GM23338 (cell line): ENCODE measurements around the gene KCNJ6. TPM values are rescaled to one million over a fixed set of nuclear protein-coding genes. Genes with fewer than 3 reads are reported as not detected.

Experiments used
- ATAC-seq: fragments of 200-7000 bp; cut with Tn5 transposase; 3 replicates; pipeline ENCODE4 v1.9.1; 2020
- DNase-seq: peaks from one replicate; pipeline ENCODE4 v3.0.0-alpha.2; 2015; ENCODE audit warnings: low spot score
- H2AFZ ChIP-seq: fragments of 200-600 bp; sonication (generic); 2 replicates; pipeline ENCODE4 v1.8.0; 2016; ENCODE audit warnings: antibody characterized with exemption, mild to moderate bottlenecking, moderate library complexity
- H3F3A ChIP-seq: fragments of 200-600 bp; sonication (generic); replicated peaks from 2 replicates; pipeline ENCODE4 v1.8.0; 2017; ENCODE audit warnings: antibody characterized with exemption, mixed run types, low read depth
- H3K27ac ChIP-seq: fragments of 200-600 bp; sonication (generic); 2 replicates; pipeline ENCODE4 v1.6.1; 2016; ENCODE audit warnings: low read depth
- H3K27me3 ChIP-seq: fragments of 200-600 bp; sonication (generic); 2 replicates; pipeline ENCODE4 v1.8.0; 2016; ENCODE audit warnings: mild to moderate bottlenecking, mixed run types, moderate library complexity; ENCODE audit not compliant: insufficient read depth
- H3K36me3 ChIP-seq: fragments of 200-600 bp; sonication (generic); 2 replicates; pipeline ENCODE4 v1.8.0; 2016; ENCODE audit warnings: mild to moderate bottlenecking; ENCODE audit not compliant: insufficient read depth
- H3K4me1 ChIP-seq: fragments of 200-600 bp; sonication (generic); 2 replicates; pipeline ENCODE4 v1.8.0; 2016; ENCODE audit warnings: mild to moderate bottlenecking, moderate library complexity; ENCODE audit not compliant: insufficient read depth
- H3K4me2 ChIP-seq: fragments of 200-600 bp; sonication (generic); 2 replicates; pipeline ENCODE4 v1.7.1; 2017; ENCODE audit warnings: mixed run types
- H3K4me3 ChIP-seq: fragments of 200-600 bp; sonication (generic); 2 replicates; pipeline ENCODE4 v1.6.1; 2016; ENCODE audit warnings: mixed run types
- H3K79me2 ChIP-seq: fragments of 200-600 bp; sonication (generic); replicated peaks from 2 replicates; pipeline ENCODE4 v1.8.0; 2017; ENCODE audit warnings: mild to moderate bottlenecking; ENCODE audit not compliant: insufficient read depth
- H3K9me2 ChIP-seq: fragments of 200-600 bp; sonication (generic); 2 replicates; pipeline ENCODE4 v1.8.0; 2017; ENCODE audit not compliant: insufficient read depth
- H4K20me1 ChIP-seq: fragments of 200-600 bp; sonication (generic); replicated peaks from 2 replicates; pipeline ENCODE4 v1.8.0; 2017; ENCODE audit warnings: mild to moderate bottlenecking; ENCODE audit not compliant: insufficient read depth
- H3K27ac Mint-ChIP-seq: 2 replicates; pipeline ENCODE4 v1.8.0; 2020; ENCODE audit warnings: inconsistent platforms, mild to moderate bottlenecking, moderate library complexity, mixed read lengths
- H3K27me3 Mint-ChIP-seq: 3 replicates; pipeline ENCODE4 v1.8.0; 2022; ENCODE audit warnings: low read depth, mild to moderate bottlenecking, moderate library complexity, mixed read lengths, inconsistent platforms; ENCODE audit not compliant: insufficient read depth, poor library complexity
- H3K36me3 Mint-ChIP-seq: 3 replicates; pipeline ENCODE4 v1.8.0; 2021; ENCODE audit warnings: low read depth, mild to moderate bottlenecking, inconsistent platforms, moderate library complexity, mixed read lengths
- H3K4me1 Mint-ChIP-seq: 3 replicates; pipeline ENCODE4 v1.8.0; 2020; ENCODE audit warnings: mild to moderate bottlenecking, inconsistent platforms, mixed read lengths
- H3K4me3 Mint-ChIP-seq: 3 replicates; pipeline ENCODE4 v1.8.0; 2021; ENCODE audit warnings: moderate library complexity, mild to moderate bottlenecking, inconsistent platforms, mixed read lengths
- H3K9me3 Mint-ChIP-seq: 3 replicates; pipeline ENCODE4 v1.8.0; 2020; ENCODE audit warnings: moderate library complexity, mild to moderate bottlenecking, inconsistent platforms, mixed read lengths
- CREB1 ChIP-seq: fragments of 250-450 bp; sonication (Bioruptor Pico); IDR thresholded peaks from 2 replicates; pipeline ENCODE4 v1.5.0; 2020; ENCODE audit warnings: low read depth, mild to moderate bottlenecking, moderate library complexity
- EZH2 ChIP-seq: fragments of 200-600 bp; sonication (generic); IDR thresholded peaks from one replicate; pipeline ENCODE4 v1.8.0; 2017; ENCODE audit warnings: antibody characterized with exemption, mild to moderate bottlenecking, low read depth; ENCODE audit not compliant: unreplicated experiment
- EZH2phosphoT487 ChIP-seq: fragments of 200-600 bp; sonication (generic); IDR thresholded peaks from one replicate; pipeline ENCODE4 v1.8.1; 2018; ENCODE audit warnings: antibody characterized with exemption; ENCODE audit not compliant: unreplicated experiment
- JUNB ChIP-seq: IDR thresholded peaks from one replicate; pipeline ENCODE4 v1.6.1; 2016; ENCODE audit warnings: antibody characterized with exemption; ENCODE audit not compliant: unreplicated experiment
- NANOG ChIP-seq: IDR thresholded peaks from 2 replicates; pipeline ENCODE4 v1.6.1; 2016; ENCODE audit warnings: antibody characterized with exemption, borderline replicate concordance
- POLR2AphosphoS5 ChIP-seq: IDR thresholded peaks from 2 replicates; pipeline ENCODE4 v1.6.1; 2016; ENCODE audit warnings: antibody characterized with exemption, low read depth
- STAT1 ChIP-seq: IDR thresholded peaks from one replicate; pipeline ENCODE4 v1.6.1; 2016; ENCODE audit warnings: antibody characterized with exemption; ENCODE audit not compliant: unreplicated experiment
- ZNF114 ChIP-seq: fragments of 250-450 bp; sonication (Bioruptor Pico); IDR thresholded peaks from 2 replicates; pipeline ENCODE4 v1.5.0; 2020; ENCODE audit warnings: mild to moderate bottlenecking, moderate library complexity
- ZNF331 ChIP-seq: fragments of 250-450 bp; sonication (Bioruptor Pico); IDR thresholded peaks from 2 replicates; pipeline ENCODE4 v1.5.0; 2020; ENCODE audit warnings: low read depth, mild to moderate bottlenecking, moderate library complexity
- polyA plus RNA-seq: library from polyadenylated mRNA; unstranded; fragments of >200 nt; fragmentation: Nextera tagmentation; extraction: Ambion mirVana; gene quantifications from 2 replicates; pipeline ENCODE4 v1.2.1, GENCODE V29; 2016
- total RNA-seq: library from RNA; depleted of rRNA; stranded (reverse); fragments of >200 nt; shearing (Covaris generic); gene quantifications from 2 replicates; pipeline ENCODE4 v1.2.3, GENCODE V29; 2014
- TF ChIP-seq, protein P1 (sequence below): fragments of 250-450 bp; sonication (Bioruptor Pico); IDR thresholded peaks from 2 replicates; pipeline ENCODE4 v1.5.0; 2020; ENCODE audit warnings: mild to moderate bottlenecking, moderate library complexity
- TF ChIP-seq, protein P2 (sequence below): IDR thresholded peaks from one replicate; pipeline ENCODE4 v1.6.1; 2018; ENCODE audit warnings: antibody characterized with exemption; ENCODE audit not compliant: unreplicated experiment
- TF ChIP-seq, protein P3 (sequence below), 2 experiments: fragments of 200-600 bp in 1 of 2; sonication (generic) in 1 of 2; conservative IDR thresholded peaks; 2 replicates each; pipeline versions ENCODE4 v1.5.1 to v1.6.1; 2016 to 2017; ENCODE audit warnings: antibody characterized with exemption in 2 of 2, low read depth in 2 of 2, mild to moderate bottlenecking in 2 of 2, moderate library complexity in 1 of 2
- TF ChIP-seq, protein P4 (sequence below): IDR thresholded peaks from 2 replicates; pipeline ENCODE4 v1.6.1; 2016; ENCODE audit warnings: antibody characterized with exemption

KCNJ6 gene
- total and polyA plus RNA-seq, 2 experiments from 2014 or later, result 0.48 to 0.52 TPM

DNA sequence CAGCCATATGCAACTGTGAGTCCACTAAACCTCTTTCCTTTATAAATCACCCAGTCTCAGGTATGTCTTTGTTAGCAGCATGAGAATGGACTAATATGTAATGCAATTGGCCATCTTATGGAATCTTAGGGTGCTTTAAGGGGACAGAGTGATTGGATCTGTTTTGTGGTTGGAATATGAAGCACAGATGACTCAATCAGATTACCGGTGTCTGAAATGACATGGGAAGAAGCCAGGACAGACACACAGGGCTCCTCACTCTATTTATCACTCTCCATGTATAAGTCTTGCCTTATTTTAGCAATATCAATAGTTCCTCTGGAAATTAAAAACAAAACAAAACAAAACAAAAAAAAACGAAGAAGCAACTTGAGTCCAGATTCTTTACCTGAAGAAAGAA is 12.9 kb downstream of the KCNJ6 start (continued):
- TF ChIP-seq, protein P1, sequence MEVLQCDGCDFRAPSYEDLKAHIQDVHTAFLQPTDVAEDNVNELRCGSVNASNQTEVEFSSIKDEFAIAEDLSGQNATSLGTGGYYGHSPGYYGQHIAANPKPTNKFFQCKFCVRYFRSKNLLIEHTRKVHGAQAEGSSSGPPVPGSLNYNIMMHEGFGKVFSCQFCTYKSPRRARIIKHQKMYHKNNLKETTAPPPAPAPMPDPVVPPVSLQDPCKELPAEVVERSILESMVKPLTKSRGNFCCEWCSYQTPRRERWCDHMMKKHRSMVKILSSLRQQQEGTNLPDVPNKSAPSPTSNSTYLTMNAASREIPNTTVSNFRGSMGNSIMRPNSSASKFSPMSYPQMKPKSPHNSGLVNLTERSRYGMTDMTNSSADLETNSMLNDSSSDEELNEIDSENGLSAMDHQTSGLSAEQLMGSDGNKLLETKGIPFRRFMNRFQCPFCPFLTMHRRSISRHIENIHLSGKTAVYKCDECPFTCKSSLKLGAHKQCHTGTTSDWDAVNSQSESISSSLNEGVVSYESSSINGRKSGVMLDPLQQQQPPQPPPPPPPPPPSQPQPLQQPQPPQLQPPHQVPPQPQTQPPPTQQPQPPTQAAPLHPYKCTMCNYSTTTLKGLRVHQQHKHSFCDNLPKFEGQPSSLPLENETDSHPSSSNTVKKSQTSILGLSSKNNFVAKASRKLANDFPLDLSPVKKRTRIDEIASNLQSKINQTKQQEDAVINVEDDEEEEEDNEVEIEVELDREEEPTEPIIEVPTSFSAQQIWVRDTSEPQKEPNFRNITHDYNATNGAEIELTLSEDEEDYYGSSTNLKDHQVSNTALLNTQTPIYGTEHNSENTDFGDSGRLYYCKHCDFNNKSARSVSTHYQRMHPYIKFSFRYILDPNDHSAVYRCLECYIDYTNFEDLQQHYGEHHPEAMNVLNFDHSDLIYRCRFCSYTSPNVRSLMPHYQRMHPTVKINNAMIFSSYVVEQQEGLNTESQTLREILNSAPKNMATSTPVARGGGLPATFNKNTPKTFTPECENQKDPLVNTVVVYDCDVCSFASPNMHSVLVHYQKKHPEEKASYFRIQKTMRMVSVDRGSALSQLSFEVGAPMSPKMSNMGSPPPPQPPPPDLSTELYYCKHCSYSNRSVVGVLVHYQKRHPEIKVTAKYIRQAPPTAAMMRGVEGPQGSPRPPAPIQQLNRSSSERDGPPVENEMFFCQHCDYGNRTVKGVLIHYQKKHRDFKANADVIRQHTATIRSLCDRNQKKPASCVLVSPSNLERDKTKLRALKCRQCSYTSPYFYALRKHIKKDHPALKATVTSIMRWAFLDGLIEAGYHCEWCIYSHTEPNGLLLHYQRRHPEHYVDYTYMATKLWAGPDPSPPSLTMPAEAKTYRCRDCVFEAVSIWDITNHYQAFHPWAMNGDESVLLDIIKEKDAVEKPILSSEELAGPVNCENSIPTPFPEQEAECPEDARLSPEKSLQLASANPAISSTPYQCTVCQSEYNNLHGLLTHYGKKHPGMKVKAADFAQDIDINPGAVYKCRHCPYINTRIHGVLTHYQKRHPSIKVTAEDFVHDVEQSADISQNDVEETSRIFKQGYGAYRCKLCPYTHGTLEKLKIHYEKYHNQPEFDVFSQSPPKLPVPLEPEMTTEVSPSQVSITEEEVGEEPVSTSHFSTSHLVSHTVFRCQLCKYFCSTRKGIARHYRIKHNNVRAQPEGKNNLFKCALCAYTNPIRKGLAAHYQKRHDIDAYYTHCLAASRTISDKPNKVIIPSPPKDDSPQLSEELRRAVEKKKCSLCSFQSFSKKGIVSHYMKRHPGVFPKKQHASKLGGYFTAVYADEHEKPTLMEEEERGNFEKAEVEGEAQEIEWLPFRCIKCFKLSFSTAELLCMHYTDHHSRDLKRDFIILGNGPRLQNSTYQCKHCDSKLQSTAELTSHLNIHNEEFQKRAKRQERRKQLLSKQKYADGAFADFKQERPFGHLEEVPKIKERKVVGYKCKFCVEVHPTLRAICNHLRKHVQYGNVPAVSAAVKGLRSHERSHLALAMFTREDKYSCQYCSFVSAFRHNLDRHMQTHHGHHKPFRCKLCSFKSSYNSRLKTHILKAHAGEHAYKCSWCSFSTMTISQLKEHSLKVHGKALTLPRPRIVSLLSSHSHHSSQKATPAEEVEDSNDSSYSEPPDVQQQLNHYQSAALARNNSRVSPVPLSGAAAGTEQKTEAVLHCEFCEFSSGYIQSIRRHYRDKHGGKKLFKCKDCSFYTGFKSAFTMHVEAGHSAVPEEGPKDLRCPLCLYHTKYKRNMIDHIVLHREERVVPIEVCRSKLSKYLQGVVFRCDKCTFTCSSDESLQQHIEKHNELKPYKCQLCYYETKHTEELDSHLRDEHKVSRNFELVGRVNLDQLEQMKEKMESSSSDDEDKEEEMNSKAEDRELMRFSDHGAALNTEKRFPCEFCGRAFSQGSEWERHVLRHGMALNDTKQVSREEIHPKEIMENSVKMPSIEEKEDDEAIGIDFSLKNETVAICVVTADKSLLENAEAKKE (CRISPR knock-in tag), result no peak

DNA sequence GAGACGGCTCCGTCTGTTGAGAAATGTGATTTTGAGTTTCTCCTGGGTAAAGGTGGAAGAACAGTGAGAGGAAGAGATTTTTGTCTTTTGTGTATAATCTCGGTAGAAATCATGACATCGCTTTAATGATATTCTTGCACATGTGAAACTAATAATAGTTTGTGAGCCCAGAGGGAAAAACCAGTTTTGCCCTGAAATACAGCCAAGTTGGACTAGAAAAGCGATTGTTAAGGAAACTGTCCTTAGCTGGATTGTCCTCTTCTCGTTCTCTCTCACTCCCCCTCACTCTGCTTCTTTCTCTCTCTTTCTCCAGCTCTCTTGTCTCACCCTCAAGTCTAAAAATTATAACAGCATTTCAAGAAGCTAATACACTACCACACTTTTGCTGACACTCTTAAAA is 17.1 kb downstream of the KCNJ6 start:
- no peaks in the 10 kb centered on the region for H3K9me3 Mint-ChIP-seq
- Histone ChIP-seq H3K27me3 (no peaks in the 10 kb centered on the region), H3K79me2 (no peaks in the 10 kb centered on the region), H3K4me1 (no peaks in the 10 kb centered on the region; the same call in 1 of the 2 replicates), H2AFZ (no peak overlapping the region), H3K36me3 (no peaks in the 10 kb centered on the region), H3K4me3 (no peak overlapping the region), H3K27ac (no peak overlapping the region), H3F3A (no peaks in the 10 kb centered on the region), H4K20me1 (no peaks in the 10 kb centered on the region), H3K4me2 (no peak overlapping the region), H3K9me2 (0 out of 2 replicates have a peak, but pooled peaks cover 6% of the 10 kb centered on the region)
- no peaks in the 10 kb centered on the region for H3K4me1 Mint-ChIP-seq
- H3K27ac Mint-ChIP-seq, result no peak overlapping the region
- no peak overlapping the region for H3K4me3 Mint-ChIP-seq
- DNase-seq (no peak), ATAC-seq (no peak)
- peaks cover 2% of the 10 kb centered on the region for H3K27me3 Mint-ChIP-seq
- H3K36me3 Mint-ChIP-seq, result no peaks in the 10 kb centered on the region
- TF ChIP-seq POLR2AphosphoS5 (no peak), STAT1 (no peak), ZNF331 (CRISPR knock-in tag) (no peak), NANOG (no peak), JUNB (no peak), CREB1 (CRISPR knock-in tag) (no peak), EZH2phosphoT487 (no peak), EZH2 (no peak), ZNF114 (CRISPR knock-in tag) (no peak)
- TF ChIP-seq, protein P2, sequence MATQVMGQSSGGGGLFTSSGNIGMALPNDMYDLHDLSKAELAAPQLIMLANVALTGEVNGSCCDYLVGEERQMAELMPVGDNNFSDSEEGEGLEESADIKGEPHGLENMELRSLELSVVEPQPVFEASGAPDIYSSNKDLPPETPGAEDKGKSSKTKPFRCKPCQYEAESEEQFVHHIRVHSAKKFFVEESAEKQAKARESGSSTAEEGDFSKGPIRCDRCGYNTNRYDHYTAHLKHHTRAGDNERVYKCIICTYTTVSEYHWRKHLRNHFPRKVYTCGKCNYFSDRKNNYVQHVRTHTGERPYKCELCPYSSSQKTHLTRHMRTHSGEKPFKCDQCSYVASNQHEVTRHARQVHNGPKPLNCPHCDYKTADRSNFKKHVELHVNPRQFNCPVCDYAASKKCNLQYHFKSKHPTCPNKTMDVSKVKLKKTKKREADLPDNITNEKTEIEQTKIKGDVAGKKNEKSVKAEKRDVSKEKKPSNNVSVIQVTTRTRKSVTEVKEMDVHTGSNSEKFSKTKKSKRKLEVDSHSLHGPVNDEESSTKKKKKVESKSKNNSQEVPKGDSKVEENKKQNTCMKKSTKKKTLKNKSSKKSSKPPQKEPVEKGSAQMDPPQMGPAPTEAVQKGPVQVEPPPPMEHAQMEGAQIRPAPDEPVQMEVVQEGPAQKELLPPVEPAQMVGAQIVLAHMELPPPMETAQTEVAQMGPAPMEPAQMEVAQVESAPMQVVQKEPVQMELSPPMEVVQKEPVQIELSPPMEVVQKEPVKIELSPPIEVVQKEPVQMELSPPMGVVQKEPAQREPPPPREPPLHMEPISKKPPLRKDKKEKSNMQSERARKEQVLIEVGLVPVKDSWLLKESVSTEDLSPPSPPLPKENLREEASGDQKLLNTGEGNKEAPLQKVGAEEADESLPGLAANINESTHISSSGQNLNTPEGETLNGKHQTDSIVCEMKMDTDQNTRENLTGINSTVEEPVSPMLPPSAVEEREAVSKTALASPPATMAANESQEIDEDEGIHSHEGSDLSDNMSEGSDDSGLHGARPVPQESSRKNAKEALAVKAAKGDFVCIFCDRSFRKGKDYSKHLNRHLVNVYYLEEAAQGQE, result no peak
- TF ChIP-seq, protein P3, sequence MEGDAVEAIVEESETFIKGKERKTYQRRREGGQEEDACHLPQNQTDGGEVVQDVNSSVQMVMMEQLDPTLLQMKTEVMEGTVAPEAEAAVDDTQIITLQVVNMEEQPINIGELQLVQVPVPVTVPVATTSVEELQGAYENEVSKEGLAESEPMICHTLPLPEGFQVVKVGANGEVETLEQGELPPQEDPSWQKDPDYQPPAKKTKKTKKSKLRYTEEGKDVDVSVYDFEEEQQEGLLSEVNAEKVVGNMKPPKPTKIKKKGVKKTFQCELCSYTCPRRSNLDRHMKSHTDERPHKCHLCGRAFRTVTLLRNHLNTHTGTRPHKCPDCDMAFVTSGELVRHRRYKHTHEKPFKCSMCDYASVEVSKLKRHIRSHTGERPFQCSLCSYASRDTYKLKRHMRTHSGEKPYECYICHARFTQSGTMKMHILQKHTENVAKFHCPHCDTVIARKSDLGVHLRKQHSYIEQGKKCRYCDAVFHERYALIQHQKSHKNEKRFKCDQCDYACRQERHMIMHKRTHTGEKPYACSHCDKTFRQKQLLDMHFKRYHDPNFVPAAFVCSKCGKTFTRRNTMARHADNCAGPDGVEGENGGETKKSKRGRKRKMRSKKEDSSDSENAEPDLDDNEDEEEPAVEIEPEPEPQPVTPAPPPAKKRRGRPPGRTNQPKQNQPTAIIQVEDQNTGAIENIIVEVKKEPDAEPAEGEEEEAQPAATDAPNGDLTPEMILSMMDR (conservative IDR thresholded peaks at IDR 0.05; ENCODE audit: low read depth in 2 of 2), result no peak
- TF ChIP-seq, protein P4, sequence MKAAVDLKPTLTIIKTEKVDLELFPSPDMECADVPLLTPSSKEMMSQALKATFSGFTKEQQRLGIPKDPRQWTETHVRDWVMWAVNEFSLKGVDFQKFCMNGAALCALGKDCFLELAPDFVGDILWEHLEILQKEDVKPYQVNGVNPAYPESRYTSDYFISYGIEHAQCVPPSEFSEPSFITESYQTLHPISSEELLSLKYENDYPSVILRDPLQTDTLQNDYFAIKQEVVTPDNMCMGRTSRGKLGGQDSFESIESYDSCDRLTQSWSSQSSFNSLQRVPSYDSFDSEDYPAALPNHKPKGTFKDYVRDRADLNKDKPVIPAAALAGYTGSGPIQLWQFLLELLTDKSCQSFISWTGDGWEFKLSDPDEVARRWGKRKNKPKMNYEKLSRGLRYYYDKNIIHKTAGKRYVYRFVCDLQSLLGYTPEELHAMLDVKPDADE, result no peak
